MM.1S (cell line): ENCODE data around the gene SOX13.

Experiments used
- EZH2 ChIP-seq: fragments of 300-600 bp; sonication (generic); optimal IDR thresholded peaks from 2 replicates; pipeline ENCODE3; 2017; ENCODE audit warnings: low read depth, mild to moderate bottlenecking, antibody characterized with exemption, low read length, mixed read lengths
- TF ChIP-seq, protein P1 (sequence below): fragments of 300-600 bp; sonication (generic); IDR thresholded peaks from 2 replicates; pipeline ENCODE4 v1.5.1; 2016; ENCODE audit warnings: antibody characterized with exemption, low read length, mixed read lengths

DNA sequence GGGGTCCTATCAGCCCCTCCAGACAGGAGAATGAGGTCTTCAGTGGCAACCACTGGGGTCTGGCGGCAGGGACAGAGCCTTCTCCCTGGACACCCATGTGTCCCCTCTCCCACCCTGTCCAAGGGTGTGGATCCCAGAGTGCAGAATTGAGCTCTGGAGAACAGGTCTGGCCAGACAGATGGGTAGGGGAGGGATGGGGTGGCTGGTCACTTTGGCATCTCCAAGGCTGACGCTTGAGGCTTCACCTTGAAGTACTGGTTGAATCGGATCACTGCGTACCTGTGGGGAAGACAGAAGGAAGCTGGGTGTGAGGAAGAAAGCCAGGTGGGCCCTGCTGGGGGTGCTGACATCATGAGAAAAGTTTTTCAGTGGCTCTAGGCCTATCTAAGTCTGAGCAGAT is 59.1 kb downstream of the SOX13 start:
- TF ChIP-seq, protein P1, sequence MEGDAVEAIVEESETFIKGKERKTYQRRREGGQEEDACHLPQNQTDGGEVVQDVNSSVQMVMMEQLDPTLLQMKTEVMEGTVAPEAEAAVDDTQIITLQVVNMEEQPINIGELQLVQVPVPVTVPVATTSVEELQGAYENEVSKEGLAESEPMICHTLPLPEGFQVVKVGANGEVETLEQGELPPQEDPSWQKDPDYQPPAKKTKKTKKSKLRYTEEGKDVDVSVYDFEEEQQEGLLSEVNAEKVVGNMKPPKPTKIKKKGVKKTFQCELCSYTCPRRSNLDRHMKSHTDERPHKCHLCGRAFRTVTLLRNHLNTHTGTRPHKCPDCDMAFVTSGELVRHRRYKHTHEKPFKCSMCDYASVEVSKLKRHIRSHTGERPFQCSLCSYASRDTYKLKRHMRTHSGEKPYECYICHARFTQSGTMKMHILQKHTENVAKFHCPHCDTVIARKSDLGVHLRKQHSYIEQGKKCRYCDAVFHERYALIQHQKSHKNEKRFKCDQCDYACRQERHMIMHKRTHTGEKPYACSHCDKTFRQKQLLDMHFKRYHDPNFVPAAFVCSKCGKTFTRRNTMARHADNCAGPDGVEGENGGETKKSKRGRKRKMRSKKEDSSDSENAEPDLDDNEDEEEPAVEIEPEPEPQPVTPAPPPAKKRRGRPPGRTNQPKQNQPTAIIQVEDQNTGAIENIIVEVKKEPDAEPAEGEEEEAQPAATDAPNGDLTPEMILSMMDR = no peak
- TF ChIP-seq EZH2 = no peak
